H1 (cell line): ENCODE measurements around the gene CD248. TPM values are rescaled to one million over a fixed set of nuclear protein-coding genes. Genes with fewer than 3 reads are reported as not detected.

ENCODE experiments used
- BACH1 ChIP-seq: IDR thresholded peaks from 2 replicates; pipeline ENCODE4 v1.6.1; 2012; ENCODE audit warnings: low read length, improper control_type of control experiment
- CHD7 ChIP-seq: fragments of 300-600 bp; sonication (generic); IDR thresholded peaks from 2 replicates; pipeline ENCODE4 v1.7.1; 2012; ENCODE audit warnings: low read length, moderate library complexity, mild to moderate bottlenecking, inconsistent platforms; ENCODE audit not compliant: insufficient replicate concordance
- NRF1 ChIP-seq: IDR thresholded peaks from 2 replicates; pipeline ENCODE4 v1.6.1; 2011; ENCODE audit warnings: mild to moderate bottlenecking, low read depth, low read length, improper control_type of control experiment
- PHF8 ChIP-seq: fragments of 200-600 bp; sonication (generic); conservative IDR thresholded peaks from 2 replicates; pipeline ENCODE4 v1.7.1; 2012; ENCODE audit warnings: low read depth, mild to moderate bottlenecking, inconsistent platforms, low read length, moderate library complexity
- POU5F1 ChIP-seq: IDR thresholded peaks from 2 replicates; pipeline ENCODE4 v1.6.1; 2011; ENCODE audit warnings: low read depth, mild to moderate bottlenecking, low read length, moderate library complexity
- RFX5 ChIP-seq: IDR thresholded peaks from 2 replicates; pipeline ENCODE4 v1.6.1; 2011; ENCODE audit warnings: low read depth, low read length, improper control_type of control experiment, borderline replicate concordance
- RNF2 ChIP-seq: fragments of 200-900, 300-1000 bp; sonication (generic); IDR thresholded peaks from 2 replicates; pipeline ENCODE4 v1.7.1; 2016; ENCODE audit warnings: borderline replicate concordance, low read depth, mild to moderate bottlenecking, antibody characterized with exemption, low read length; ENCODE audit not compliant: poor library complexity, severe bottlenecking; ENCODE audit errors: missing control alignments
- SRF ChIP-seq: IDR thresholded peaks from 2 replicates; pipeline ENCODE4 v1.6.1; 2011; ENCODE audit warnings: mild to moderate bottlenecking, low read depth, low read length, moderate library complexity
- SUZ12 ChIP-seq: fragments of 200-600 bp; sonication (generic); IDR thresholded peaks from 2 replicates; pipeline ENCODE4 v1.6.1; 2012; ENCODE audit warnings: mild to moderate bottlenecking, inconsistent platforms, low read length, moderate library complexity, mixed read lengths
- TAF1 ChIP-seq: IDR thresholded peaks from 2 replicates; pipeline ENCODE4 v1.6.1; 2011; ENCODE audit warnings: mild to moderate bottlenecking, low read depth, low read length
- polyA plus RNA-seq, 7 experiments: library from polyadenylated mRNA; depleted of rRNA in 3 of 7; stranded (reverse) in 5 of 7; unstranded in 2 of 7; fragments of >200 nt in 5 of 7; fragments of 200-250 nt in 2 of 7; gene quantifications; 1 replicate in 5 of 7; 2 replicates in 1 of 7; 4 replicates in 1 of 7; pipeline versions ENCODE4 v1.2.1 to v1.2.3, GENCODE V29; 2011 to 2013; ENCODE audit warnings: missing spikeins in 2 of 7, mixed read lengths in 2 of 7
- total RNA-seq: library from RNA; stranded (reverse); fragmentation: NEBNext Ultra II Directional; extraction: Animal tissue kit (Norgen Biotek cat#: 25700); gene quantifications from 2 replicates; pipeline ENCODE4 v1.2.1, GENCODE V29; 2021

Gene CD248
- total and polyA plus RNA-seq, 2 of the 8 experiments (the other 6 are each of a cell fraction or from before 2014, with no cell fraction given): 2.7 to 3.9 TPM

- TF ChIP-seq TAF1 (peak; percentile 55), NRF1 (no peak), PHF8 (peak; percentile 37; the same call in 1 of the 2 replicates), RFX5 (no peak), BACH1 (no peak), RNF2 (no peak), SUZ12 (no peak), POU5F1 (no peak), SRF (no peak), CHD7 (no peak)
These were observed 4.1 kb downstream of the CD248 start (continued) for GRCh38 chr11:66312549-66313320.
